Frontal cortex (tissue), 4 donors: ENCODE data around the gene LYRM2. TPM values are rescaled to one million over a fixed set of nuclear protein-coding genes. Genes with fewer than 3 reads are reported as not detected.
A peak's percentile ranks its signal among the peaks of the same experiment; 100 is the strongest.

ENCODE experiments used
- DNase-seq, 2 donors: peaks; one replicate each; pipeline ENCODE4 v3.0.0; 2012; ENCODE audit warnings: low spot score in 2 of 2
- FAIRE-seq: peaks from 2 replicates; lab custom pipeline; 2012; peaks lifted over from hg19 to GRCh38; lab: Jason Lieb, UNC
- total RNA-seq: library from RNA; depleted of rRNA; stranded (reverse); fragments of >200 nt; gene quantifications from one replicate; pipeline ENCODE4 v1.2.3, GENCODE V29; 2014
- donor health status: control.
- donor health status: control.
- donor health status: control.

Gene LYRM2, protein sequence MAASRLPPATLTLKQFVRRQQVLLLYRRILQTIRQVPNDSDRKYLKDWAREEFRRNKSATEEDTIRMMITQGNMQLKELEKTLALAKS
- 24.1 TPM for total RNA-seq

DNA sequence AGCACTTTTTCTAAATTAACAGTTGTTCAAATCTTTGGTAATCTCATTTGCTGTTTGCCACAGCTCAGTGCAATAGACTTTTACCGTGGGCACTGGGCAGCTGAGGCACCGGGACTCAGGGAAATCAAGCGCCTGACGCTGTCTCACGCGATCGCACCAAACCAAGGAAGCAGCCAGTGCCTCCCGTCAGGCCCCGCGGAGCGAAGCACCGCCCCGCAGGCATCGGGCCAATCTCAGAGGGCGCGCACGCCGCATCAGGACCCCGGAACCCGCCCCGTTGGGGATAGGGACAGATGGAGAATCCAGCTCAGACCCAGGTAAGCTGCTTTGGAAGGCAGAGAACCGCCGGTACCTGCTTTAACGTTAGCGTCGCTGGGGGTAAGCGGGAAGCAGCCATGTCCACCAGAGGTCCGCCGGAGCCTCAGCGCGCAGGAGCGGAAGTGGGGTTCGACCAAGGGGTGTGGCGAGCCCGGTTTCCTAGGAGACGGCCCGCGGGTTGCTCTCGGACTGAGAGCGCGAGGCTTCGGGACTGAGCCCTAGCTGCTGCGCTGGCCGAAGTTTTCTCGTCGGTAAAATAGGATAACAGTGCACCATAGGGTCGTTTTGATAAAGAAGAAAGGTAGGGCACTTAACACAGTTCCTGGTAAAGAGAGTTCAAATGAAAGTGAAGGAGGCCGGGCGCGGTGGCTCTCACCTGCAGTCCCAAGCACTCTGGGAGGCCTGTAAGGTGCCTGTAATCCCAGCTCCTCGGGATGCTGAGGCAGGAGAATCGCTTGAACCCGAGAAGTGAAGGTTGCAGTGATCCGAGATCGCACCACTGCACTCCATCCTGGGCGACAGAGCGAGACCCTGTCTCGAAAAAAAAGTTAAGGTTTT, at the start of gene LYRM2:
Gene LYRM2, minus strand, starts transcription at position 428 of the 876 bp plus-strand sequence. Its CDS starts 31 bp downstream, at position 397.
- FAIRE-seq (no peak), DNase-seq (peak; percentile 74 to 87)

DNA sequence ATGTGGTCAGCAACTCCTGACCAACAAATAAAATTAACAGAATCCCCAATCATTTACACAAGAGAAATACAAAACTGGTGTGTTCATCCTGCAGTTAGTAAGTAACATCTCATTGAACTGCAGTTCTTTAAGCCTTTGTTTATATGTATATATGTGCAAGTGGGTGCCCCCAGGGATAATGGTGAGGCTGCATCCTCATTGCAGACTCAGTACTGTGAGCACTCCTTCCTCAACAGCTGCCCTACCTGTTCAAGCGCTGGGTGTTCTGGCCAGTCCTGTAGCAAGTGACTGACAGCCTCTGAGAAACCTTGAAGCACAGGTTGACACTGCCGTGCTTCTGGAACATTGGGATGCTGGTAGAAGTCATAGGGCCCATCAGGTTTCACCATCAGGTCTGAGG, 49.8 kb upstream of the LYRM2 start:
- no peak for DNase-seq
- FAIRE-seq = no peak

DNA sequence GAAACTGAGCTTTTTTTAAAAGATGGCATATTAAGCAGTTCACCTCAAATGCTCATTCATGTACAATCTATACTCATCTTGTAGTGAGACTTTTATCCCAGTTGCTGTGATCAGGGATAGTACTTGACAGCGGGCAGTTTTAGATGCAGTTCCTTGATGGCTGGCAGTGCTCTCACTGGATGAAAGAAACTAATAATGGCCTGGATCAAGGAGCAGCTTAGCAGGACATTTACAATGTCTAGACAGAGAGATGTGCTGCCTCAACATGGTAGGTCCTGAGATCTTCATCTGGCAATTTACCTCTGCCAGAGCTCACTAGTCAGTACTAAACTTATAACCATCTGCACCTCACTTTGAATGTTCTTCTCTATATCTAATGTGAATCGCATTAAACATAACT, 46.8 kb upstream of the LYRM2 start:
- FAIRE-seq = no peak
- no peak for DNase-seq

GRCh38 chr6:89682991-89683390, 44.4 kb upstream of the LYRM2 start:
- FAIRE-seq (no peak), DNase-seq (no peak)

- FAIRE-seq (no peak), DNase-seq (no peak)
Measured at GRCh38 chr6:89681983-89682564, 43.5 kb upstream of the LYRM2 start.

GRCh38 chr6:89680551-89680950, 42.0 kb upstream of the LYRM2 start:
- FAIRE-seq = no peak
- no peak for DNase-seq

GRCh38 chr6:89680150-89680549, 41.6 kb upstream of the LYRM2 start:
- FAIRE-seq = no peak
- DNase-seq = no peak

DNA sequence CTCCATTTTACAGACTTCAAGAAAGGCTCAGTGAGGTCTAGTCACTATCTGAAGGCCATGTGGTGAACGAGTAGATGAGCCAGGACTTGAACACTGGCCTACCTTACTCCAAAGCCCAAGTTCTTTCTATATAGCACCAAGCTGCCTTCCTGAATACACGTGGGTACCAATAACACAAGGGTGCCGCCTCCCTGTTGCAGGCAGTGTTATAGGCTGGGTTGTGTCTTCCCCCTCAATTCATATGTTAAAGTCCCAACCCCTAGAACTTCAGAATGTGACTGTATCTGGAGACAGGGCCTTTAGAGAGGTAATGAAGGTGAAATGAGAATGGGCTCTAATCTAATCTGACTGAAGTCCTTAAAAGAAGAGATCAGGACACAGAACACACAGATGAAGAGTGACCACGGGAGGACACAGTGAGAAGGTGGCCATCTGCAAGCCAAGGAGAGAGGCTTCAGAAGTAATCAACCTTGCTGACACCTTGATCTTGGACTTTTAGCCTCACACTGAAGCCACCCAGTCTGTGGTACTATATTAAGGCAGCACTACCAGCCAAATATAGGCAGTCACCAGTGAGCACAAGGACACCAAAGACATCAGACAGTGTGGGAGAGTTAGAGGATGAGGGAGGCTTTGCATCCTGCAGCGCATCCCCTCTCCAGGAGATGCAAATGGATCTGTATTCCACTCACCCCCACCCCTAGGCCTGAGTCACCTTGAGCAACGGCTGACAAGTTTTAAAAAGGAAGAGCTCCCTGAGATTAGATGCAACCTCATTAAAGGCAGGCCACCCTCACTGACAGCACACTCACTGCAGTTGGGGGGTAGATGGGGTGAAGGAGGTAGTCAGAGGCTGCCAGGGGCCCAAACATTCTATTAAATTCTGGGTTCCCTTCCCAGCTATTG, 40.9 kb upstream of the LYRM2 start:
- no peak for FAIRE-seq
- no peak for DNase-seq

DNA sequence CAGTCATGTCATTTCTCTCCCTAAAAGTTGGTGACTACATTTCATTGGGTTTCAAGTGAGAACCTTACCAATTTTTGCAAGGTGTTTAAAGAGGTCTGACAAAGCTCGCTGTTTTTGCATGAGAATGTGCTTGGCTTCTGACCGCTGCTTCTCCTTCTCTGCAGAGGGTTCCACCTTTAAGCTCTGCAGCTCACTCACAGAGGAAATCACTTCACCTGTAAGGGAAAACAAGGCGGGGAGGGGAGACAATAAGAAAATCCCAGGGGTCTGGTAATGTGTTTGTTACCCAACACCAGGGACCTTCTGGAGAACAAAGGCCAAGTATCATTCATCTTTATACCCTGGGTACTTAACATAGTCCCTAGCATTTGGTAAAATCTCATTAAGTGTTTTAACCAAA, 40.0 kb upstream of the LYRM2 start:
- FAIRE-seq (no peak), DNase-seq (no peak)

- FAIRE-seq (no peak), DNase-seq (no peak)
Measured at GRCh38 chr6:89675949-89676748, 37.6 kb upstream of the LYRM2 start.

GRCh38 chr6:89670935-89671565, 32.5 kb upstream of the LYRM2 start:
- DNase-seq (no peak), FAIRE-seq (no peak)

GRCh38 chr6:89669002-89669401, 30.5 kb upstream of the LYRM2 start:
- FAIRE-seq = no peak
- DNase-seq = no peak

- no peak for DNase-seq
Measured at GRCh38 chr6:89667872-89668556, 29.5 kb upstream of the LYRM2 start.

GRCh38 chr6:89662659-89663223, 24.2 kb upstream of the LYRM2 start:
- FAIRE-seq (no peak), DNase-seq (no peak)

More at GRCh38 chr6:89667872-89668556, 29.5 kb upstream of the LYRM2 start:
- FAIRE-seq = no peak

- DNase-seq (no peak), FAIRE-seq (no peak)
Measured at GRCh38 chr6:89661559-89661958, 23.0 kb upstream of the LYRM2 start.

DNA sequence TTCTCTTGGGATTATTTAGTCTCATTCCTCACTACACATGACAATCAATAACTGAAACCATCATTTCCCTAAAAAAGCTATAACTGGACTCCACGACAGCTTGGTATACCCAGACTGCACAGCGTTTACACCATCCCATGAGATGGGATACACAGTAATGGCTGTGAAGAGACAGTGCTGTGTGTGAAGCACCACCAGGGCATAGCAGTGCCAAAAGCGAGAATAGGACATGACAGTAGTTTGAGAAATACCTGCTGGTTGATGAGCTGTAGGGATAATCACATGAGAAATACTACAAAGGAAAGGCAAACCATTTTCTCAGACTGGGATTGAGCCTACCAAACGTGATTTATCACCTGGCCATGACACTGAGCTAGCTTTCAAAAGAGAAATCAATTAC, 22.4 kb upstream of the LYRM2 start:
- DNase-seq (no peak), FAIRE-seq (no peak)

- no peak for FAIRE-seq
- DNase-seq = no peak
Measured at GRCh38 chr6:89657445-89658158, 19.1 kb upstream of the LYRM2 start.
